Activated CD8-positive, alpha-beta memory T cell treated with anti-CD3 and anti-CD28 coated beads, Interleukin-2, amount 50 U/mL, for 1 hour (primary cell): ENCODE measurements around the gene E2F6.

ENCODE experiments used
- DNase-seq: peaks from one replicate; pipeline ENCODE4 v3.0.0-alpha.2; 2020; ENCODE audit errors: extremely low read depth

The E2F6 gene

GRCh38 chr2:11458753-11459152 lies 7.2 kb downstream of the E2F6 start:
- no peak for DNase-seq

- no peak for DNase-seq
Observed at GRCh38 chr2:11457935-11458334, 8.0 kb downstream of the E2F6 start.

- no peak for DNase-seq
Observed at GRCh38 chr2:11456251-11456650, 9.7 kb downstream of the E2F6 start.

- DNase-seq, result no peak
Observed at GRCh38 chr2:11454824-11455223, 11.1 kb downstream of the E2F6 start.

GRCh38 chr2:11450791-11451190 lies 15.2 kb downstream of the E2F6 start:
- DNase-seq, result no peak

- DNase-seq, result no peak
Observed at GRCh38 chr2:11446733-11447248, 19.2 kb downstream of the E2F6 start.

GRCh38 chr2:11444737-11445136 lies 21.2 kb downstream of the E2F6 start:
- no peak for DNase-seq

- no peak for DNase-seq
Observed at GRCh38 chr2:11438555-11439080, 27.3 kb downstream of the E2F6 start.

GRCh38 chr2:11437602-11438001 lies 28.4 kb downstream of the E2F6 start:
- no peak for DNase-seq

- DNase-seq, result no peak
Observed at GRCh38 chr2:11435036-11435435, 30.9 kb downstream of the E2F6 start.

GRCh38 chr2:11434443-11434842 lies 31.5 kb downstream of the E2F6 start:
- DNase-seq, result no peak

- DNase-seq, result no peak
Observed at GRCh38 chr2:11433822-11434221, 32.1 kb downstream of the E2F6 start.

GRCh38 chr2:11430729-11431128 lies 35.2 kb downstream of the E2F6 start:
- no peak for DNase-seq

- DNase-seq, result no peak
Observed at GRCh38 chr2:11427224-11427623, 38.7 kb downstream of the E2F6 start.

- DNase-seq, result no peak
Observed at GRCh38 chr2:11422901-11423435, 43.0 kb downstream of the E2F6 start.

GRCh38 chr2:11422491-11422865 lies 43.5 kb downstream of the E2F6 start:
- no peak for DNase-seq

GRCh38 chr2:11421863-11422490 lies 44.0 kb downstream of the E2F6 start:
- no peak for DNase-seq

GRCh38 chr2:11420671-11421070 lies 45.3 kb downstream of the E2F6 start:
- DNase-seq, result no peak

GRCh38 chr2:11420190-11420589 lies 45.8 kb downstream of the E2F6 start:
- no peak for DNase-seq

GRCh38 chr2:11419781-11420180 lies 46.2 kb downstream of the E2F6 start:
- DNase-seq, result no peak

GRCh38 chr2:11417946-11418585 lies 47.9 kb downstream of the E2F6 start:
- DNase-seq, result no peak

GRCh38 chr2:11416931-11417330 lies 49.0 kb downstream of the E2F6 start:
- no peak for DNase-seq

GRCh38 chr2:11416186-11416585 lies 49.8 kb downstream of the E2F6 start:
- DNase-seq, result no peak
